HG02763 (cell line): Measurements from ENCODE around the gene ARG2.

Experiments
- ATAC-seq: cut with Tn5 transposase; IDR thresholded peaks from one replicate; pipeline ENCODE4 v1.9.1; 2021; ENCODE audit warnings: mild to moderate bottlenecking, moderate library complexity; ENCODE audit not compliant: unreplicated experiment

Gene ARG2

DNA sequence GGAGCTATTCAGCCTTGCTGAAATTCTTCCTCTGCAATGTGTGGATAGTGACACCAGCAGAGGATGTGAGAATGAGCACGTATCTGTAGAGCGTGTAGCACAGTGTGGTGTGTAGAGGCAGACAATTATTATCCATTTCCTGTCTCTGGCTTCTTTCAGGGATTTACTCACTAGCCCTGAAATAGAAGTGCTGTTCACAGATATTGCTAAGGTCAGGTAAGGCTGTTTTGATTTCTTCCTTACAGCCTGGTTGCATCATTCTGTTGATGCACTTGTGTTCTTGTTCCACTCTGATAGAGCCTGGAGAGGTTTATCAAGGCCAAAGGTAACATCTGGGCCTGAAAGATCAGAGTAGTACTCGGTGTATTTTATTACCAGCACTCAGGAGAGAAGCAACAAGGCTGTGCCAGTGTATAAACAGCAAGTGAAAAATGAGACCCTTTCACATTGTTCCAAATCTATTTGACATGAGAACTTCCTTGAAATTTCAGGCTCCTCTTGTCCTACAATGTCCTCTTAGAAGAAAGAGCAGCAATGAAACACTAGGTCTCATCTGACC is 16.7 kb downstream of the ARG2 start:
- ATAC-seq = no peak

DNA sequence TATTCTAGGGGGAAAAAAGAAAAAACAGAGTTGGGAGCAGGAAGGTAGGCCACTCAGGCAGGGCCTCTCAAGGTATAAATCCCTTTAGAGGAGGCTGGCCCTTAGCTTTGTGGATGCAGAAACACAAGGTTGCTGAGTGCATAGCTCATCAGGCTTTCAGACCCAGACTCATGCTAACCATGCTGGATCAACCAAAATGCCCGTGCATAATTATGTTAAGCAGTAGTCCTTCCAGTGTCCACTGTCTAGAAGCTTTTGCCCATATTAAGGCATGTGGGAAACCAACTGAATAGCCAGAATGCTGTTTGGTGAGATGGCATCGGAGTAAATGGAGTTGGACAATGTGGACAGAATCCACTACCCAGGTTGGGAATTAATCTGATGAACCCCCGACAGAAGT is 18.9 kb downstream of the ARG2 start:
- no peak for ATAC-seq

- no peak for ATAC-seq
Observed at GRCh38 chr14:67641480-67641879, 21.8 kb downstream of the ARG2 start.

DNA sequence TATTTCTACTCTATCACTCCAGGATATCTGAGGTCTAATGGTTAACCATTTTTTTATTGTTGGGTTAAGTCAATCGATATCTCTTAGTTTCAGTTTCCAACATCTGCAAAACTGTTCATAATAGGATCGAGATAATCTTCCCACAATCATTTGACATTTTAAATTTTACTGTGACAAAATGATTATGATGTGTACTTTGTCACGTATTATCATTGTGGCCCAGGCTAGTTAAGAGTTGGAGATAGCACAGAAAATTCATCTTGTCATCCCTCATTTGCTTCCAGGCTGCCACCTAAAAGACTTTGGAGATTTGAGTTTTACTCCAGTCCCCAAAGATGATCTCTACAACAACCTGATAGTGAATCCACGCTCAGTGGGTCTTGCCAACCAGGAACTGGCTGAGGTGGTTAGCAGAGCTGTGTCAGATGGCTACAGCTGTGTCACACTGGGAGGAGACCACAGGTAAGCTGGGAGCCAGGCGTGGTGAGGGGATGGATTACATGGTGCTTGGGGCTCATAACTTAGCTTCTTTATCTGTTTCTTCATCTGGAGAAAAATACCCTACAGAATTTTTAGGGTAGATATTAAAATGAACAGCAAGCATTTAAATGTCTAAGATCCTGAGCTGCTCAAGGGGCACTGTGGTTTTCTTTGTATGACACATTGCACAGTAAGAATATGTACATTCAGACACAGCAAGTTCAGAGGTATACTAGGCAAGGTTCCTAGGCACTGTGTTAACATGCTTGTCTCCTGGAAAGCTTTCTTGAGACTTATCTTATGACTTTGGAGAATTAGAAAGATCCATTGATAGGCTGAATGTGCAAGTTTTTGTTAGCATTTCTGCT is 22.4 kb downstream of the ARG2 start:
- no peak for ATAC-seq

DNA sequence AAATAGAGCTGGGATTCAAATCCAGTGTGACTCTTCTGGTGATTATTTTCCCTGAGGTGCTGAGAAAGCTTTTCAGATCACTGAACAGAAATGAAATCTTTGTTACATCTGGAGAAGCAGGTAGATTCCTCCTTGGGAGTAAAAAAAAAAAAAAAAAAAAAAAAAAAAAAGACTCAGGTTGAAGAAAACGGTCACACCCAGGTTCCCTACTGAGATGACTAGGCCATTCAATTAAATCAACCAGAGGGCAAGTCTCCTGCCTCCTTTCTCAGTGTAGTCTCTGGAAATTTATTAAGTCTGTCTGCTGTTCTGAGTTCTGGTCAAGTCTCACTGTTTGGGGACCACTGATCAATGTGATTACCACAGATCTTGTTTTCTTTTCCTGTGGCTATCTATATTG is 24.0 kb downstream of the ARG2 start:
- no peak for ATAC-seq

DNA sequence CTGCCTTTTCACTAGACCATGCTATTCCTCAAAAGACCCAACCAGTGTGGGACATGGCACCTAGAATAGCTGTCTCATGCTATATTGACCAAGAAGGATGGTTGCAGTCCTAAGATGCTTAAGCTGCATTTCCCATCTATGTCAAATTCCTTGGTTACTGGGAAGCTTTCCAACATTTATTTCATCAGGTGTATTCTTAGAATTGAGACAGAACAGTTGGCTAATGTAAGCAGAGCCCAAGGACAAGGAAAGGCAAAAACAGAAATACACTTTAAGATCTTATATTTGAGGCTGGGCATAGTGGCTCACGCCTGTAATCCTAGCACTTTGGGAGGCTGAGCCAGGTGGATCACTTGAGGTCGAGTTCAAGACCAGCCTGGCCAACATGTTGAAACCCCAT is 24.7 kb downstream of the ARG2 start:
- no peak for ATAC-seq

DNA sequence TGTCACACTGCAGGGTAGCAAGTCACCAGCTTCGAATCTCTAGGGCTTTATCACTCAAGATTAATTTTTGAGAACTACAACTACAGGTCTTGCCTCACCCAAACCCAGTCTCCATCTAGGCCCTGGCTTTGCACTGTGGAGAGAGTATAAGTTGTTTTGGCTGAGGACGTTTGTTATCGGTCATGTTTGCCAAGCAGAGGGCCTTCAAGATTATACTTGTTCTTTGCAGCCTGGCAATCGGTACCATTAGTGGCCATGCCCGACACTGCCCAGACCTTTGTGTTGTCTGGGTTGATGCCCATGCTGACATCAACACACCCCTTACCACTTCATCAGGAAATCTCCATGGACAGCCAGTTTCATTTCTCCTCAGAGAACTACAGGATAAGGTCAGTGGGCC is 25.7 kb downstream of the ARG2 start:
- ATAC-seq = no peak

DNA sequence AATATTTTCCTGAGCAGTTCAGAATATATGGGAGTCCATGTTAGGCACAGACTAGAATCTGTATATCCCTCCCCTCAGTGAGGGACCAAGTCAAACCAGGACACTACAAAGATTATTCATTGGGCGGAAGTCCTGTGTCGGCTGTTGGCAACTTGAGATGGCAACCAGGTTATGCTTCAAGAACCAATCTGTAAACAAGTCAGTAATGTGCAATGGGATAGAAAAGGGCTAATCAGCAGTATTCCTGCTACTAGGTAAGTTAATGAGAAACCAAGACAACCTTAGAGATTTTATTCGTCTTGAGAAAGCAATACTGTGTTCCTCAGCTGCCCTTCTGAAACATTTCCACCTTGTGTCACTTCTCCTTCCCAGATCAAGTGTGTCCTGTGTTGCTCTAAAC is 26.4 kb downstream of the ARG2 start:
- no peak for ATAC-seq

- no peak for ATAC-seq
Observed at GRCh38 chr14:67650151-67650550, 30.4 kb downstream of the ARG2 start.

- ATAC-seq = no peak
Observed at GRCh38 chr14:67650694-67651093, 31.0 kb downstream of the ARG2 start.

GRCh38 chr14:67652189-67652588 is 32.5 kb downstream of the ARG2 start:
- ATAC-seq = no peak

DNA sequence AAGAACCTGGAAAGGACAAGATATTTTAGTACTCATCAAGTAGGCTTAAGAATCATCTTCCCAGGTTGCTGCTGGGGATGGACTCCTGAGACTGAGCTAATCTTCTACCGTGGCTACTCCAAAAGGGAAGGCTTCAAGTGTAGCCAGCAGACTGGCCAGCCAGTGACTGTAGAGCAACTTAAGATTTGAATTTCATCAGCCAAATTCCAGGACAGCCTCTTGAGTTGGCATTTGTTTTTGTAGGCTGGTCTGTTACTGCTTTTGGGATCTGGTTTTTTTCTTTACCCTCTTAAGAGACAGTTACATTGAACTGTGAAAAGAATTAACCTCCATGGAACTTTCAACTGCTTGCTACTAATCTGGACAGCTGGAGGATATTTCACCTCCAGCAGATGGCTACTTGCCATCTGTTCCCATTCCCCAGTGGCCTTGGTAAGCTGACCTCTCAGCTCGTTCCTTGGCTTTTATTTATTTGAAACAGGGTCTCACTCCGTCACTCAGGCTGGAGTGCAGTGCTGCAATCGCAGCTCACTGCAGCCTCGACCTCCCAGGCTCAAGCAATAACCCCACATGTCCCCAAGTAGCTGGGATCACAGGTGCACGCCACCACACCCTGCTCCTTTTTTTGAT is 34.0 kb downstream of the ARG2 start:
- no peak for ATAC-seq

GRCh38 chr14:67663633-67664032 is 43.9 kb downstream of the ARG2 start:
- ATAC-seq = no peak

DNA sequence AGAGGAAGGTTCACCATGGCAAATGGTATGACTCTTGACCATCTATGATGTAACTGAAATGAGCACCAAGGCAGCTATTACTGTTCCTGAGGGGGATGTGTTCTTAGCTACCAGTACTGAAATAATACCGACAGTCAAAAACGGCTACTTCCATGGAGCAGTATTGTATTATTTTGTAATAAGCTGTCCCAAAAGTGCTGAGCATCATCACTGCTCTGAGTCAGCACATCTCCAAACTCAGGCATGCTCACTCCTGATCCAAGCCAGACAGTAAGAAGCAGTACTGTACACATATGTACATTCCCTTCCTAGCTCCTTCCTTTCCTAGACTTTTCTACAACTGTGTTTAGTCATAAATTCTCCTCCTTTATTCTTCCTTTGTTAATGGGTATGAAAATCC is 46.1 kb downstream of the ARG2 start:
- no peak for ATAC-seq

- no peak for ATAC-seq
Observed at GRCh38 chr14:67666750-67667449, 47.2 kb downstream of the ARG2 start.

- no peak for ATAC-seq
Observed at GRCh38 chr14:67668559-67668958, 48.8 kb downstream of the ARG2 start.

GRCh38 chr14:67673451-67673850 is 53.7 kb downstream of the ARG2 start:
- no peak for ATAC-seq

DNA sequence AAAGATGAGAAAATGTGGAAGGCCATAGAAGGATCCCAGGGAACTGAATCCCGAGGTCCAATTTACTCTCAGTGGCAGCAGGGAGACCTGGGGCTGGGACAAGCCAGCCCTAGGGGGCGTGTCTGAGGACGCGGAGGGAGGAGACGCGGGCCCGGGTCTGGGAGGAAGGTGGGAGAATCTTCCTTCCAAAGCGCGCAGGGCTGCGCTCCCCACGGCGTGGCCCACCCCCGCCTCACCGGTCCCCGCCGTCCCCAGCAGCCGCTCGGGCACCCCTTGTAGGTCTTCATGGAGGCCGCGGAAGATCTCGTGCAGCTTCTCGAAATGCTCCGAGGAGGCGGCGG is 54.4 kb downstream of the ARG2 start:
- peak; percentile 39 for ATAC-seq

GRCh38 chr14:67674480-67675218 is 54.9 kb downstream of the ARG2 start, which contains the start of gene VTI1B:
TSS of gene VTI1B (minus strand) at chr14:67674632. CDS start at chr14:67674489, 143 bp downstream.
- peak; percentile 84 for ATAC-seq

GRCh38 chr14:67675219-67675582 is 55.5 kb downstream of the ARG2 start:
- ATAC-seq = no peak

DNA sequence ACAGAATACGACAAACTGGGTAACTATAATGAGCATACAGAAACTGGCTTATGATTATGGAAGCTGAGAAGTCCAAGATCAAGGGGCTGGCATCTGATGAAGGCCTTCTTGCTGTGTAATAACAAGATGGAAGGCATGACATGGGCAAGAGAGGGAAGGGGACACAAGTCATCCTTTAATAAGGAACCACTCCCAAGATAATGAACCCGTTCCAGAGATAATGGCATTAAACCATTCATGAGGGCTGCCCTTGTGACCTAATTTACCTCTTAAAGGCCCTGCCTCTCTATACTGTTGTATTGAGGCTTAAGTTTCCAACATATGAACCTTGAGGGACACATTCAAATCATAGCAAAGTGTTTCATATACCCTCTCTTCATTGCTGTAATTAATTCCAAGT is 59.3 kb downstream of the ARG2 start:
- ATAC-seq = no peak
